Ascending aorta (tissue), 2 donors: ENCODE measurements around the gene RAPGEF1. TPM values are rescaled to one million over a fixed set of nuclear protein-coding genes. Genes with fewer than 3 reads are reported as not detected.

Experiments used
- DNase-seq, 2 donors: peaks; one replicate each; pipeline ENCODE4 v3.0.0-alpha.2; 2019; ENCODE audit warnings: low spot score in 2 of 2
- H3K27ac ChIP-seq, 2 donors: fragments of 200-600 bp; sonication (generic); one replicate each; pipeline ENCODE4 v1.5.1; 2016 to 2017; ENCODE audit warnings: mild to moderate bottlenecking in 1 of 2
- H3K27me3 ChIP-seq: fragments of 200-600 bp; sonication (generic); one replicate; pipeline ENCODE4 v1.5.1; 2017
- H3K36me3 ChIP-seq, 2 donors: fragments of 200-600 bp; sonication (generic); one replicate each; pipeline ENCODE4 v1.5.1; 2016
- H3K4me1 ChIP-seq, 2 donors: fragments of 200-600 bp; sonication (generic); one replicate each; pipeline ENCODE4 v1.5.1; 2016 to 2017; ENCODE audit warnings: mild to moderate bottlenecking in 1 of 2
- H3K4me3 ChIP-seq, 2 donors: fragments of 200-600 bp; sonication (generic); one replicate each; pipeline ENCODE4 v1.5.1; 2016 to 2017; ENCODE audit warnings: mild to moderate bottlenecking in 1 of 2
- H3K9me3 ChIP-seq, 2 donors: fragments of 200-600 bp; sonication (generic); one replicate each; pipeline ENCODE4 v1.5.1; 2016
- intact Hi-C: fragments of 100-400 bp; cut with DNase I; formaldehyde crosslinking; loops from one replicate; pipeline ENCODE4 v1.15.1; 2023
- total RNA-seq: library from RNA; depleted of rRNA; stranded (reverse); fragments of >200 nt; gene quantifications from one replicate; pipeline ENCODE4 v1.1.0, GENCODE V29; 2016
- TF ChIP-seq, protein P1 (sequence below), 3 experiments: fragments of 200-600 bp in 2 of 3; fragments of 450-650 bp in 1 of 3; sonication (generic) in 2 of 3; IDR thresholded peaks; one replicate each; pipeline ENCODE4 v1.5.1; 2016 to 2019; ENCODE audit warnings: antibody characterized with exemption in 3 of 3, mild to moderate bottlenecking in 1 of 3, moderate library complexity in 1 of 3

The RAPGEF1 gene
- total RNA-seq, 1 donor from 2014 or later = 95.5 TPM

DNA sequence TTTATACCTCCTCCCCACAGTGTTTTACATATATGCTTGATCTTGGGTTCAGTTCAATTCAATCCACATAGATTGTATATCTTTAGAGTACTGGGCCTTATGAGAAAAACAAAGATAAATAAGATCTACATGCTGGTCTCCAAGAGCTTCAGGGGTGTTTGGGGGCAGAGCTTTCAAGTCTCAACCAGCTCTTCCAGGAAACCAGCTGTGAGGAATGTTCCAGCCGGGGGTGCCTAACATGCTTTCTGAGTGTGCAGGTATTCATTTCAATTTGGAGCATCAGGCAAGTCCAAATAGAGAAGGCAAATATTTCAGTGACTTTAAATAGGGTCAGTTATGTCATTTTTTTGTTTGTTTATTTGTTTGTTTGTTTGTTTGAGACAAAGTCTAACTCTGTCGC lies 5.7 kb upstream of the RAPGEF1 start:
- intact Hi-C loops = no loop called here
- DNase-seq = no peak
- H3K9me3 ChIP-seq = no peaks in the 10 kb centered on the region
- no peaks in the 10 kb centered on the region for H3K4me1 ChIP-seq
- H3K27ac ChIP-seq = no peak overlapping the region
- H3K36me3 ChIP-seq = no peaks in the 10 kb centered on the region
- no peak overlapping the region for H3K4me3 ChIP-seq
- TF ChIP-seq, protein P1, sequence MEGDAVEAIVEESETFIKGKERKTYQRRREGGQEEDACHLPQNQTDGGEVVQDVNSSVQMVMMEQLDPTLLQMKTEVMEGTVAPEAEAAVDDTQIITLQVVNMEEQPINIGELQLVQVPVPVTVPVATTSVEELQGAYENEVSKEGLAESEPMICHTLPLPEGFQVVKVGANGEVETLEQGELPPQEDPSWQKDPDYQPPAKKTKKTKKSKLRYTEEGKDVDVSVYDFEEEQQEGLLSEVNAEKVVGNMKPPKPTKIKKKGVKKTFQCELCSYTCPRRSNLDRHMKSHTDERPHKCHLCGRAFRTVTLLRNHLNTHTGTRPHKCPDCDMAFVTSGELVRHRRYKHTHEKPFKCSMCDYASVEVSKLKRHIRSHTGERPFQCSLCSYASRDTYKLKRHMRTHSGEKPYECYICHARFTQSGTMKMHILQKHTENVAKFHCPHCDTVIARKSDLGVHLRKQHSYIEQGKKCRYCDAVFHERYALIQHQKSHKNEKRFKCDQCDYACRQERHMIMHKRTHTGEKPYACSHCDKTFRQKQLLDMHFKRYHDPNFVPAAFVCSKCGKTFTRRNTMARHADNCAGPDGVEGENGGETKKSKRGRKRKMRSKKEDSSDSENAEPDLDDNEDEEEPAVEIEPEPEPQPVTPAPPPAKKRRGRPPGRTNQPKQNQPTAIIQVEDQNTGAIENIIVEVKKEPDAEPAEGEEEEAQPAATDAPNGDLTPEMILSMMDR (IDR thresholded peaks at IDR 0.05) = no peak
- H3K27me3 ChIP-seq = no peaks in the 10 kb centered on the region

DNA sequence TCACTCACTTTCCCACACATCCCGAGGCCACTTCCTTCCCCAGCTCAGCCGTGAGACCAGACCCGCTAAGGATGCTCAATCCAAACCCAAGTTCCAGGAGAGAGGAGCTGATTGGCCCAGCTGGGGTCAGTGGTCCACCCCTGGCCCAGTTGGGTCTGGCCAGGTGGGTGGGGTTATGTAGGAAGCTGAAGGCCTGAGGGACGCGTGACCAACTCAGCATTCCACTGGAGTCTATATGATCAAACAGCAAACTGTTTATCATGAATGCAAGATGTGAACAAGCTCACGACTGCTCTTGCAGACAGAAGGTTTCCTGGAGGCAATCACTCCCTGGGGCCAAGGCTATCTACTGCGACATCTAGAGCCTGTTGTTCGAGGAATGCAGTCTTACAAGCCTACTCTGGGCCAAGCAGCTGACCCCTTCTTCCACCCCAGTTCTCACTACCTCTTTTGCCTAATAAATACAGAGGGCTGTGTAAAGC lies 4.9 kb upstream of the RAPGEF1 start:
- TF ChIP-seq, protein P1 (IDR thresholded peaks at IDR 0.05) = no peak
- H3K27me3 ChIP-seq = no peaks in the 10 kb centered on the region
- H3K36me3 ChIP-seq = no peaks in the 10 kb centered on the region
- DNase-seq = no peak
- no peak overlapping the region for H3K4me3 ChIP-seq
- H3K27ac ChIP-seq = no peak overlapping the region
- intact Hi-C loops = loop anchor here (5.0 kb wide), 2 partner anchors 212 to 397 kb away; partner anchors contain the start of gene UCK1
- H3K4me1 ChIP-seq = peaks cover 0 to 3% of the 10 kb centered on the region in 2 donors
- no peaks in the 10 kb centered on the region for H3K9me3 ChIP-seq

DNA sequence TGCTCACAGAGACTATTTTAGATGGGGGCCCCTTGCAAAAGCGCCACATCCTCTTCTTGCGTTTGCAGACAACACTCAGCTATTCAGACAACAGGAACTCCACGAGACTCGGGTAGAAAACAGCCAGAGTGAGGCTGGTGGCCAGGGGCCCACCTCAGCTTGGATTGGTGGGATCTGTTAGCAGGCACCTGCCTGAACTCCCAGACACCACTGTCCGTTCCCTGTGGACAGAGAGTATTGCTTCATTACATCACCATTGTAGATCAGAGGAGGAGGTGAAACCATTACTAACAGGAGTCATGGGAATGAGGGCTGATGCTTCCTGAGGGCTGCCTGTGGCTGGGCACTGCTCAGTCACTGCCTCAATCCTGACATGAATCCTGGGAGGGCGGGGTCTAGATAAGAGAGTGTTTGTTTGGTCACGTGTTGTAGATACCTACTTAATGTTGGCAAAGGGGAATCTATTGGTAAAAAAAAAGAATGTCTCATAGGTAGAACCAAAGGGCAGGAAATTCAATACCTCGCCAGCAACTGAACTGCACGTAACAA lies 4.4 kb upstream of the RAPGEF1 start:
- DNase-seq = no peak

DNA sequence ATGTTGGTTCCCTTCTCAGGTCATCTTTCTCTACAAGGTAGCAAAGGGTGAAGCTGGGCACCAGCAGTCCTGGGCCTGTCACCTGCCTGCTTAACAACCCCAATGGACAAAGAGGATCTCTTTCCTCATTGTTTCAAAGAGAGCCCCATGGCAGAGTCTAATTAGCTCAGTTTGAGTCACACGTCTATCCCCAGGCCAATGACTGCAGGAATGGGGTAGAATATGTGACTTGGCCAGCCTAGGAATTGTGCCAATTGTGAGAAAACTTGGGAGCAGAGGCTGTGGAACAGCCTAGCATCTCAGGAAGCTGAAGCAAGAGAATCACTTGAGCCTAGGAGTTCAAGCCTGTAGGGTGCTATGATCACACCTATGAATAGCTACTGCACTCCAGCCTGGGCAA lies 3.6 kb upstream of the RAPGEF1 start:
- intact Hi-C loops = loop anchor here (5.0 kb wide), 2 partner anchors 211 to 396 kb away; partner anchors contain the start of gene UCK1
- H3K27ac ChIP-seq = no peak overlapping the region
- H3K36me3 ChIP-seq = no peaks in the 10 kb centered on the region
- H3K4me3 ChIP-seq = no peak overlapping the region
- H3K4me1 ChIP-seq = peaks cover 0 to 10% of the 10 kb centered on the region in 2 donors
- H3K9me3 ChIP-seq = no peaks in the 10 kb centered on the region
- H3K27me3 ChIP-seq = no peaks in the 10 kb centered on the region
- TF ChIP-seq, protein P1 (IDR thresholded peaks at IDR 0.05) = no peak
- DNase-seq = no peak

More for the DNA sequence above, 4.4 kb upstream of the RAPGEF1 start:
- Histone ChIP-seq H3K36me3 (no peaks in the 10 kb centered on the region), H3K27me3 (no peaks in the 10 kb centered on the region), H3K9me3 (no peaks in the 10 kb centered on the region), H3K4me1 (peaks cover 0 to 3% of the 10 kb centered on the region in 2 donors), H3K4me3 (no peak overlapping the region), H3K27ac (no peak overlapping the region)
- intact Hi-C loops = loop anchor here (5.0 kb wide), 2 partner anchors 212 to 397 kb away; partner anchors contain the start of gene UCK1
- TF ChIP-seq, protein P1 (IDR thresholded peaks at IDR 0.05) = no peak

DNA sequence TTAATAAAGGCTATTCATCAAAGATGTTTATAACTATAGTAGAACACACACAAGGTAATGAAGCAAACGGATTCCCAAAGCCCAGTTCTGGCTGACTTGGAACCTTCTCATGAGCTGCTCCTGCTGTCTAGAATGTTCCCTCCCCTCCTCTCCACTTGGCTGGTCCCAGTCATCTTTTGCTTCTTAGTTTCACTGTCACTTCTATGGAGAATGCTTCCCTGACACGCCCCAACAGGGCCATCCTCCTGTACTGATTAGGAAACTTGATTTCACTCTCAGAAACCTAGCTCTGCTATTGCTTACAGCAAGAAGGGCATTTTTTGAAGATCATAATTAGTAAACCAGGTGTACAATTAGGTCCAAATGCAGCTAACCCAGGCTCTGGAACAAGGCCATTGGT lies 3.2 kb upstream of the RAPGEF1 start:
- H3K4me3 ChIP-seq = no peak overlapping the region
- peaks cover 0 to 14% of the 10 kb centered on the region in 2 donors for H3K4me1 ChIP-seq
- H3K27ac ChIP-seq = no peak overlapping the region
- H3K36me3 ChIP-seq = no peaks in the 10 kb centered on the region
- intact Hi-C loops = loop anchor here (5.0 kb wide), 2 partner anchors 211 to 396 kb away; partner anchors contain the start of gene UCK1
- no peaks in the 10 kb centered on the region for H3K9me3 ChIP-seq
- H3K27me3 ChIP-seq = no peaks in the 10 kb centered on the region
- no peak for DNase-seq
- TF ChIP-seq, protein P1 (IDR thresholded peaks at IDR 0.05) = no peak
